Prostate gland (tissue), 2 donors: ENCODE measurements around the gene ZSCAN5A. TPM values are rescaled to one million over a fixed set of nuclear protein-coding genes. Genes with fewer than 3 reads are reported as not detected.
"Not testable (repeated sequence)": the region's sequence is repeated elsewhere in the genome, so short reads cannot be mapped to it uniquely, and the experiment has no call there.

Experiments used
- DNase-seq: peaks from one replicate; pipeline ENCODE4 v3.0.0-alpha.2; 2019; ENCODE audit warnings: low spot score
- H3K27ac ChIP-seq, 2 donors: fragments of 200-600 bp; sonication (generic); 2 replicates each; pipeline ENCODE4 v1.5.1; 2017 to 2019
- H3K27me3 ChIP-seq: fragments of 200-600 bp; sonication (generic); replicated peaks from 2 replicates; pipeline ENCODE4 v1.5.1; 2019; ENCODE audit not compliant: insufficient read depth
- H3K36me3 ChIP-seq, 2 donors: fragments of 200-600 bp; sonication (generic); 1 replicate in 1 of 2; 2 replicates in 1 of 2; pipeline versions ENCODE4 v1.5.1 to v1.8.1; 2017 to 2019
- H3K4me1 ChIP-seq: fragments of 200-600 bp; sonication (generic); replicated peaks from 2 replicates; pipeline ENCODE4 v1.5.1; 2019
- H3K4me3 ChIP-seq, 2 donors: fragments of 200-600 bp; sonication (generic); 2 replicates each; pipeline ENCODE4 v1.5.1; 2017 to 2019
- H3K9me3 ChIP-seq: fragments of 200-600 bp; sonication (generic); 2 replicates; pipeline ENCODE4 v1.5.1; 2017
- CTCF ChIP-seq, 4 experiments: fragments of 200-600 bp in 2 of 4; fragments of 450-650 bp in 2 of 4; sonication (generic) in 2 of 4; IDR thresholded peaks; 1 replicate in 3 of 4; 2 replicates in 1 of 4; pipeline ENCODE4 v1.5.1; 2016 to 2019; ENCODE audit warnings: antibody characterized with exemption in 4 of 4, mild to moderate bottlenecking in 2 of 4, moderate library complexity in 2 of 4
- POLR2A ChIP-seq: fragments of 450-650 bp; IDR thresholded peaks from one replicate; pipeline ENCODE4 v1.6.1; 2016; ENCODE audit warnings: antibody characterized with exemption, mild to moderate bottlenecking
- POLR2AphosphoS5 ChIP-seq: sonication (generic); formaldehyde crosslinking; IDR thresholded peaks from one replicate; pipeline ENCODE4 v1.6.1; 2017; ENCODE audit warnings: antibody characterized with exemption
- WGBS: methylation state at CpG from one replicate; pipeline ENCODE4 v1.1.5; 2018; 5-methylcytosine and 5-hydroxymethylcytosine counted together
- intact Hi-C: fragments of 100-400 bp; cut with DNase I; formaldehyde crosslinking; loops from one replicate; pipeline ENCODE4 v1.14.2; 2022
- total RNA-seq, 2 donors: library from RNA; depleted of rRNA; stranded (reverse); fragments of >200 nt; gene quantifications; one replicate each; pipeline ENCODE4 v1.1.0, GENCODE V29; 2016

Gene ZSCAN5A
- total RNA-seq, 2 donors from 2014 or later: 13.3 to 21.9 TPM

- no peak for DNase-seq
- Histone ChIP-seq H3K4me3 (no peak overlapping the region), H3K27ac (no peak overlapping the region), H3K4me1 (no peaks in the 10 kb centered on the region), H3K27me3 (no peaks in the 10 kb centered on the region), H3K9me3 (no peaks in the 10 kb centered on the region), H3K36me3 (no peaks in the 10 kb centered on the region)
- TF ChIP-seq CTCF (IDR thresholded peaks at IDR 0.05): no peak
- no peak for TF ChIP-seq POLR2A
- TF ChIP-seq POLR2AphosphoS5: no peak
- WGBS: 74% methylated on average over 7 of the region's 7 CpGs
- intact Hi-C loops: no loop called here
These were observed 69.4 kb downstream of the ZSCAN5A start for GRCh38 chr19:56245121-56245740.

- WGBS: 93% methylated on average over 9 of the region's 9 CpGs
- H3K4me1 ChIP-seq: no peaks in the 10 kb centered on the region
- no peaks in the 10 kb centered on the region for H3K9me3 ChIP-seq
- no peak for TF ChIP-seq CTCF (IDR thresholded peaks at IDR 0.05)
- no peak for TF ChIP-seq POLR2A
- TF ChIP-seq POLR2AphosphoS5: no peak
- intact Hi-C loops: no loop called here
- H3K27me3 ChIP-seq: no peaks in the 10 kb centered on the region
- DNase-seq: no peak
- no peak overlapping the region for H3K4me3 ChIP-seq
- no peaks in the 10 kb centered on the region for H3K36me3 ChIP-seq
- H3K27ac ChIP-seq: no peak overlapping the region
These were observed 91.2 kb downstream of the ZSCAN5A start for GRCh38 chr19:56223481-56223880.

GRCh38 chr19:56222901-56223300, 91.7 kb downstream of the ZSCAN5A start:
- intact Hi-C loops: no loop called here
- H3K27me3 ChIP-seq: no peaks in the 10 kb centered on the region

GRCh38 chr19:56221851-56222250, 92.8 kb downstream of the ZSCAN5A start:
- Histone ChIP-seq H3K4me3 (no peak overlapping the region), H3K27me3 (no peaks in the 10 kb centered on the region), H3K36me3 (no peaks in the 10 kb centered on the region), H3K9me3 (no peaks in the 10 kb centered on the region), H3K27ac (no peak overlapping the region), H3K4me1 (no peaks in the 10 kb centered on the region)
- TF ChIP-seq POLR2AphosphoS5 (no peak), CTCF (IDR thresholded peaks at IDR 0.05) (no peak)
- DNase-seq: no peak
- WGBS: 92% methylated on average over 14 of the region's 14 CpGs
- intact Hi-C loops: no loop called here

More at GRCh38 chr19:56222901-56223300, 91.7 kb downstream of the ZSCAN5A start:
- H3K36me3 ChIP-seq: no peaks in the 10 kb centered on the region
- no peak overlapping the region for H3K27ac ChIP-seq
- H3K4me3 ChIP-seq: no peak overlapping the region
- H3K9me3 ChIP-seq: no peaks in the 10 kb centered on the region
- DNase-seq: no peak
- TF ChIP-seq POLR2A: no peak
- TF ChIP-seq POLR2AphosphoS5: no peak
- TF ChIP-seq CTCF (IDR thresholded peaks at IDR 0.05): no peak
- H3K4me1 ChIP-seq: no peaks in the 10 kb centered on the region
- WGBS: 72% methylated on average over 6 of the region's 6 CpGs

- H3K4me3 ChIP-seq, H3K27ac ChIP-seq, DNase-seq, H3K27me3 ChIP-seq, intact Hi-C loops, H3K36me3 ChIP-seq, H3K9me3 ChIP-seq, H3K4me1 ChIP-seq: not testable (repeated sequence)
- 47% methylated on average over 9 of the region's 9 CpGs for WGBS
These were observed 93.2 kb downstream of the ZSCAN5A start for GRCh38 chr19:56221442-56221841.
